ENCODE measurements around the gene DIRAS1. TPM values are rescaled to one million over a fixed set of nuclear protein-coding genes. Genes with fewer than 3 reads are reported as not detected.

Gene DIRAS1
- total and polyA plus RNA-seq, 2 of the 4 experiments (the other 2 are of a cell fraction) = 1.4 to 10.3 TPM

GRCh38 chr19:2666344-2666994 lies 54.7 kb downstream of the DIRAS1 start:
- H3K27me3 ChIP-seq (ENCODE audit: control insufficient read depth, insufficient read depth, low read length) = peaks cover 15% of the 10 kb centered on the region
- no TSS peak for BruUV-seq (replicated peaks)
- no peak overlapping the region for H4K5ac ChIP-seq (ENCODE audit: low read depth, low read length)
- WGBS, 2 experiments (ENCODE audit: extremely low coverage in 2 of 2, insufficient read length in 1 of 2) = 55% methylated on average over 2 of the region's 9 CpGs; no CpG with 5 or more reads in 1 of the 2 experiments
- no peak overlapping the region for H2BK5ac ChIP-seq (ENCODE audit: low read depth, low read length, poor library complexity, severe bottlenecking)
- H2AK9ac ChIP-seq (replicated peaks; ENCODE audit: low read depth, low read length, poor library complexity) = no peak overlapping the region
- H3K79me1 ChIP-seq (ENCODE audit: low read depth in 1 of 2, low read length in 2 of 2) = no peaks in the 10 kb centered on the region
- no peak overlapping the region for H2AK5ac ChIP-seq (ENCODE audit: low read depth, low read length)
- no peak overlapping the region for H3K14ac ChIP-seq (replicated peaks; ENCODE audit: low read depth, low read length)
- H3K18ac ChIP-seq (ENCODE audit: low read depth, low read length) = no peak overlapping the region
- intact Hi-C loops (cut with micrococcal nuclease) (no loop called here), in situ Hi-C loops (cut with MboI; ENCODE audit: low sequenced_read_pairs) (loop anchor here (10.0 kb wide), 1 partner anchor 198 kb away; the partner anchor contains the start of gene ZNF556), dilution Hi-C loops (cut with HindIII; ENCODE audit: low sequenced_read_pairs, unreplicated experiment) (no loop called here)
- H3K56ac ChIP-seq (ENCODE audit: extremely low read depth, insufficient read depth, low read length) = no peak overlapping the region
- no peak overlapping the region for H3K9ac ChIP-seq (ENCODE audit: low read depth, low read length)
- no peak overlapping the region for H4K8ac ChIP-seq (ENCODE audit: low read depth in 2 of 2, low read length in 2 of 2)
- TF ChIP-seq FOS (IDR thresholded peaks at IDR 0.05; ENCODE audit: low read depth, low read length) (no peak), USF2 (IDR thresholded peaks at IDR 0.05; ENCODE audit: low read depth, low read length) (no peak), MAFK (IDR thresholded peaks at IDR 0.05; ENCODE audit: low read depth, low read length) (no peak)
- peaks cover 5% of the 10 kb centered on the region for H3K9me3 ChIP-seq (ENCODE audit: control insufficient read depth, insufficient read depth, low read length)
- H3K9me1 ChIP-seq (ENCODE audit: insufficient read depth, low read length) = no peaks in the 10 kb centered on the region
- ATAC-seq (ENCODE audit: low read depth) (no peak), DNase-seq (no peak)
- no peak overlapping the region for H3K4me2 ChIP-seq (ENCODE audit: low read depth, low read length)
- H3K4me1 ChIP-seq (ENCODE audit: control insufficient read depth, insufficient read depth, low read length) = no peaks in the 10 kb centered on the region
- H4K20me1 ChIP-seq (ENCODE audit: insufficient read depth, low read length) = no peaks in the 10 kb centered on the region
- no peak overlapping the region for H2BK15ac ChIP-seq (ENCODE audit: low read depth, low read length)
- no peak overlapping the region for H2BK120ac ChIP-seq (ENCODE audit: low read depth, low read length)
- H3K23ac ChIP-seq (ENCODE audit: low read depth, low read length) = no peak overlapping the region
- ChIA-PET CTCF (no interaction called here), POLR2A (ENCODE audit: unreplicated experiment) (no interaction called here)
- H3K36me3 ChIP-seq (ENCODE audit: control insufficient read depth, insufficient read depth, low read length) = no peaks in the 10 kb centered on the region
- no peak overlapping the region for H3K4me3 ChIP-seq (ENCODE audit: insufficient read depth, low read depth, low read length)
- H3K4ac ChIP-seq (ENCODE audit: low read depth, low read length) = no peak overlapping the region
- H4K91ac ChIP-seq (ENCODE audit: insufficient read depth, low read depth, low read length) = no peak overlapping the region
- H2AFZ ChIP-seq (replicated peaks; ENCODE audit: low read length, poor library complexity) = no peak overlapping the region
- H2BK20ac ChIP-seq (ENCODE audit: low read depth, low read length) = no peak overlapping the region
- H3K27ac ChIP-seq (ENCODE audit: insufficient read depth, low read length) = no peak overlapping the region
